RWPE2 (cell line): ENCODE data around the gene HERC5.

Experiments used
- ATAC-seq: fragments of 200-7000 bp; cut with Tn5 transposase; 3 replicates; pipeline ENCODE4 v1.9.1; 2021; ENCODE audit warnings: low read depth
- DNase-seq: peaks from one replicate; pipeline ENCODE4 v3.0.0-alpha.2; 2020; ENCODE audit warnings: low spot score
- H3K27ac ChIP-seq: fragments of 450-650 bp; 2 replicates; pipeline ENCODE4 v1.5.1; 2017; ENCODE audit warnings: mild to moderate bottlenecking; ENCODE audit not compliant: poor library complexity, severe bottlenecking
- H3K27me3 ChIP-seq: fragments of 250-450 bp; sonication (Bioruptor Pico); 2 replicates; pipeline ENCODE4 v1.5.1; 2021; ENCODE audit warnings: mild to moderate bottlenecking, moderate library complexity; ENCODE audit not compliant: insufficient read depth, poor library complexity, severe bottlenecking
- H3K36me3 ChIP-seq: fragments of 250-450 bp; sonication (Bioruptor Pico); 2 replicates; pipeline ENCODE4 v1.5.1; 2020; ENCODE audit warnings: low read depth, mild to moderate bottlenecking, moderate library complexity
- H3K4me1 ChIP-seq: fragments of 250-450 bp; sonication (Bioruptor Pico); 2 replicates; pipeline ENCODE4 v1.5.1; 2021; ENCODE audit warnings: mild to moderate bottlenecking, moderate library complexity; ENCODE audit not compliant: insufficient read depth, poor library complexity, severe bottlenecking
- H3K4me3 ChIP-seq: fragments of 250-450 bp; sonication (Bioruptor Pico); 2 replicates; pipeline ENCODE4 v1.5.1; 2021; ENCODE audit warnings: mild to moderate bottlenecking, moderate library complexity; ENCODE audit not compliant: severe bottlenecking
- H3K9me3 ChIP-seq: fragments of 250-450 bp; sonication (Bioruptor Pico); 2 replicates; pipeline ENCODE4 v1.5.1; 2021; ENCODE audit warnings: mild to moderate bottlenecking, moderate library complexity; ENCODE audit not compliant: severe bottlenecking
- TF ChIP-seq, protein P1 (sequence below): fragments of 450-650 bp; IDR thresholded peaks from one replicate; pipeline ENCODE4 v1.5.1; 2017; ENCODE audit warnings: mild to moderate bottlenecking, moderate library complexity; ENCODE audit not compliant: poor library complexity, severe bottlenecking

Gene HERC5

GRCh38 chr4:88451205-88451604 is 5.7 kb upstream of the HERC5 start:
- ATAC-seq (no peak), DNase-seq (no peak)
- TF ChIP-seq, protein P1, sequence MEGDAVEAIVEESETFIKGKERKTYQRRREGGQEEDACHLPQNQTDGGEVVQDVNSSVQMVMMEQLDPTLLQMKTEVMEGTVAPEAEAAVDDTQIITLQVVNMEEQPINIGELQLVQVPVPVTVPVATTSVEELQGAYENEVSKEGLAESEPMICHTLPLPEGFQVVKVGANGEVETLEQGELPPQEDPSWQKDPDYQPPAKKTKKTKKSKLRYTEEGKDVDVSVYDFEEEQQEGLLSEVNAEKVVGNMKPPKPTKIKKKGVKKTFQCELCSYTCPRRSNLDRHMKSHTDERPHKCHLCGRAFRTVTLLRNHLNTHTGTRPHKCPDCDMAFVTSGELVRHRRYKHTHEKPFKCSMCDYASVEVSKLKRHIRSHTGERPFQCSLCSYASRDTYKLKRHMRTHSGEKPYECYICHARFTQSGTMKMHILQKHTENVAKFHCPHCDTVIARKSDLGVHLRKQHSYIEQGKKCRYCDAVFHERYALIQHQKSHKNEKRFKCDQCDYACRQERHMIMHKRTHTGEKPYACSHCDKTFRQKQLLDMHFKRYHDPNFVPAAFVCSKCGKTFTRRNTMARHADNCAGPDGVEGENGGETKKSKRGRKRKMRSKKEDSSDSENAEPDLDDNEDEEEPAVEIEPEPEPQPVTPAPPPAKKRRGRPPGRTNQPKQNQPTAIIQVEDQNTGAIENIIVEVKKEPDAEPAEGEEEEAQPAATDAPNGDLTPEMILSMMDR, result no peak
- H3K4me3 ChIP-seq, result no peak overlapping the region
- no peaks in the 10 kb centered on the region for H3K27me3 ChIP-seq
- no peak overlapping the region for H3K27ac ChIP-seq
- H3K4me1 ChIP-seq, result peaks cover 12% of the 10 kb centered on the region
- no peaks in the 10 kb centered on the region for H3K9me3 ChIP-seq
- H3K36me3 ChIP-seq, result no peaks in the 10 kb centered on the region

DNA sequence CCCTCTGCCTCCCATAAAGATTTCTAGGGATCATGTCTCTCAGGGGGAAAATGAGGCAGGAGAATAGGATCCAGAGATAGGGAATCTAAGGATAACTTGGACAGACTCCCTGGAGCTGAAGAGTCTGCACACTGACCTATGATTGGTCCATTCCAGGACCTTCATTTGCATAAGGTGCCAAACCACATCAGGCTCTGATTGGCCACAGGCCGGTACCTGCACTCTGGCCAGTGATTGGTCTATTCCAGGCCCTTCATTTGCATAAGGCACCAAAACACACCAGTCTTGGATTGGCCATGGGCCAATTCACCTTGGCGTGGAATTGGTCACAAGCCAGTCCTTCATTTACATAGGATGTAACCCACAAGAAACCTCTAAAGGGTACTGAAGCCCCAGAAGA is 4.0 kb upstream of the HERC5 start:
- no peaks in the 10 kb centered on the region for H3K27me3 ChIP-seq
- DNase-seq (no peak), ATAC-seq (no peak)
- TF ChIP-seq, protein P1, result no peak
- H3K4me1 ChIP-seq, result peaks cover 6% of the 10 kb centered on the region
- H3K27ac ChIP-seq, result no peak overlapping the region
- no peaks in the 10 kb centered on the region for H3K9me3 ChIP-seq
- H3K36me3 ChIP-seq, result no peaks in the 10 kb centered on the region
- no peak overlapping the region for H3K4me3 ChIP-seq

- Histone ChIP-seq H3K4me1 (peaks cover 6% of the 10 kb centered on the region), H3K27me3 (no peaks in the 10 kb centered on the region), H3K27ac (no peak overlapping the region), H3K36me3 (no peaks in the 10 kb centered on the region), H3K4me3 (peak overlapping the region; percentile 39), H3K9me3 (no peaks in the 10 kb centered on the region)
- DNase-seq (no peak), ATAC-seq (peak; percentile 69)
- TF ChIP-seq, protein P1, result no peak
Measured at GRCh38 chr4:88457307-88458103, 586 bp downstream of the HERC5 start.

DNA sequence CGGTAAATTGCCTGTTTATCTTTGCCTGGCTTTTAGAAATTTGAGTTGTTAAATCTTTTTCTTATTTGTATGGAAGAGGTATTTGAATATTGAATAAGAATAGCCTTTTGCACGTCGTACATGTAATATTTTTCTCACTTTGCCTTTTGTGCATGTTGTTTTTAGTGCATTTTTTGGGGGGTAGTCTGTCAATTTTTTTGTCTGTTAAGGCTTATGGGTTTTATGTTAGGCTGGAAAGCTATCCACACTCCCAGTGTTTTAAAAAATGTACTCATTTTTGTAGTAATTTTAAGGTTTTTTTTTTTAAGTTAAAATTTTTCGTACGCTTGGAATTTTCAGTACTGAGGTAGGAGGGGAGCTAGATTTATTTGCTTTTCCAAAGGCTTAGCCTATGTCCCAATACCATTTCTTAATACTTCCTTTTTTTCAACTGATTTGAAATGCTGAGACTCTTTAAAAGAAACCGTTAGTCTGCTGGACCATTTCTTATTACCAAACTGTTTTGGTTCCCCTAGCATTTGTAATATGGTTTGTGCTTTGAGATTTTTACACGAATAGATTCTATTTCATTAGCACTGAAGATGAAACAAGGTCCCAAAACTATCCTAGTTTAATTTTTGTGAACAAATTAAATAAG is 1.3 kb downstream of the HERC5 start:
- H3K27me3 ChIP-seq, result no peaks in the 10 kb centered on the region
- H3K9me3 ChIP-seq, result no peaks in the 10 kb centered on the region
- no peaks in the 10 kb centered on the region for H3K36me3 ChIP-seq
- no peak overlapping the region for H3K27ac ChIP-seq
- DNase-seq, result no peak
- H3K4me1 ChIP-seq, result peaks cover 6% of the 10 kb centered on the region
- no peak overlapping the region for H3K4me3 ChIP-seq
- no peak for ATAC-seq
- TF ChIP-seq, protein P1, result no peak
